ENCODE data around the gene PYCARD. TPM values are rescaled to one million over a fixed set of nuclear protein-coding genes. Genes with fewer than 3 reads are reported as not detected.

Gene PYCARD
- total and polyA plus RNA-seq, 10 donors = 68.0 to 135 (median 99.7) TPM

DNA sequence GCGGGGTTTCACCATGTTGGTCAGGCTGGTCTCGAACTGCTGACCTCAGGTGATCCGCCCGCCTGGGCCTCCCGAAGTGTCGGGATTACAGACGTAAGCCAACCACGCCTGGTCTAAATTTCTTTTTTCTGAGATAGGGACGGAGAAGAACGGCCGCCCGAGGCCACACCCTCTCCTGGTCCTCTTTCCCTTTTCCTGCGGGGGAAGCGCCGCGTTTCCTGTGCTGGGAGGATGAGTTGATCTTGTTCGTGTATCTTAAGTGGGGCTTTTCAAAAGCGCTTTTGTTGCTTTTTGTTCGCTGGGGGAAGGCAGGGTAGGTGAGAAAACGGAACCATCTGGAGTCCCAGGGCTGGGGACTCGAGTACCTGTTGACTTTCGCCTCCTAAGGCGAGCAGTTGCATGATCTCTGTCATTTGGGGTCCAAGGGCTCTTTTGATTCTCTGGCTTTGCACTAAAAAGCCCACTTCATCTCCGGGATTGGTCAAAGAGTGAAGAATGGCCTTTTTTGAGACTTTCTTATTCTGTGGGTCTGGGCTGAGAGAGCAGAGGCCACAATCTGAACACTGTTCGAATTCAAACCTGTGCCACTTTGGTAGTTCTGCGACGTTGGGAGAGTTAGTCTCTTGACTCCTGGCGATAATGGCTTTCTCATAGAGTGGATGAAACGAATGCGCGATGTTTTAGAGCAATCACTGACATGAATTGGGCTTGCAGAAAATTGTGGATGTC is 21.3 kb downstream of the PYCARD start:
- WGBS, 5 donors = 2 to 5% (median 3%) methylated on average over 31 of the region's 31 CpGs
- H3K27ac ChIP-seq = peak overlapping the region; percentile 93 to 99 (median 96)
- TF ChIP-seq POLR2A (IDR thresholded peaks at IDR 0.05) (no peak), CTCF (IDR thresholded peaks at IDR 0.05 in 8 of 11, conservative IDR thresholded peaks at IDR 0.05 in 3 of 11) (no peak), POLR2AphosphoS5 (IDR thresholded peaks at IDR 0.05) (peak in 1 of 3 donors; percentile 55)
- peak; percentile 83 for DNase-seq
- intact Hi-C loops (cut with DNase I; ENCODE audit: low total_unique reads) = loop anchor here (2.0 kb wide), 1 partner anchor 62 kb away; no protein-coding TSS in a partner anchor
- H3K4me1 ChIP-seq = peaks cover 51 to 88% (median 77%) of the 10 kb centered on the region in 6 donors
- peaks cover 0 to 45% (median 40%) of the 10 kb centered on the region in 6 donors for H3K36me3 ChIP-seq
- H3K9me3 ChIP-seq = no peaks in the 10 kb centered on the region
- H3K27me3 ChIP-seq (replicated peaks in 1 of 7) = no peaks in the 10 kb centered on the region
- H3K4me3 ChIP-seq = peak overlapping the region; percentile 73 to 98 (median 93)

DNA sequence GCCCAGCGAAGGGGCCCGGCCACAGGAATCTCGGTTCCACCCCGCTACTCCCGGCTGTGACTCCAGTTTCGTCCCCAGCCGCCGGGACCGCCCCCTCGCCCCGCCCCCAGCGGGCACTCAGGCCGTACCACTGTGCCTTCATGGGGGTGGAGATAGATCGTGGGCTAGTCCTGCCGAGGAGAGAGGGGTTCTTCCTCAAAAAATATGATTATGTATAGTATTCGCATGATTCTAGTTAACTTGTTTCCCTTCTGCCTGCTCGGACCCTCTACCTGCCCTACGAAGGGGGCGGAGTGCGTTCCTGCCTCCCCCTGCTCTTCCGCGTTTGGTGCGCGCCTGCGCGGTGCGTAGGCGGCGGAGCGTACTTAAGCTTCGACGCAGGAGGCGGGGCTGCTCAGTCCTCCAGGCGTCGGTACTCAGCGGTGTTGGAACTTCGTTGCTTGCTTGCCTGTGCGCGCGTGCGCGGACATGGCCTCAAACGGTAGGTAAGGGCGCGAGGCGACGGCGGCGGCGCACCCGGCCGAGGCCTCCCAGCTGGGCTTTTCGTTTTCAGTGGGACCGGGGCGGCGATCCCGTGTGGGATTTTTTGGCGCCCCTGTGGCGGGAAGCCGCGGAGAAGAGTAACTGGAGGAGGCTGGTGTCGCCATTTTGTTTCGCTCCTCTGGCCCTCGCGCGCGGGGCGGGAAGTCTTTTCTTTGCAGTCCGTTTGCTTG is 22.7 kb downstream of the PYCARD start, which contains the start of gene FUS:
FUS (plus strand) TSS at position 393 of the 713 bp plus-strand sequence; CDS start at position 469, 76 bp downstream.
- peak; percentile 98 for DNase-seq
- Histone ChIP-seq H3K4me1 (peaks cover 45 to 76% (median 63%) of the 10 kb centered on the region in 6 donors), H3K27ac (peak within 1 kb of the TSS; percentile 93 to 99 (median 96)), H3K4me3 (peak within 1 kb of the TSS; percentile 73 to 98 (median 93)), H3K9me3 (no peaks in the 10 kb centered on the region), H3K36me3 (peaks cover 0 to 31% (median 26%) of the 10 kb centered on the region in 6 donors), H3K27me3 (replicated peaks in 1 of 7) (no peaks in the 10 kb centered on the region)
- peak; percentile 98 to 99 (median 99) for TF ChIP-seq POLR2A (IDR thresholded peaks at IDR 0.05)
- peak; percentile 100 for TF ChIP-seq POLR2AphosphoS5 (IDR thresholded peaks at IDR 0.05)
- TF ChIP-seq CTCF (IDR thresholded peaks at IDR 0.05 in 8 of 11, conservative IDR thresholded peaks at IDR 0.05 in 3 of 11) = no peak
- intact Hi-C loops (cut with DNase I; ENCODE audit: low total_unique reads) = loop anchor here (2.0 kb wide), 2 partner anchors 37 to 61 kb away; no protein-coding TSS in a partner anchor
- 0 to 1% (median 1%) methylated on average over 38 to 69 of the region's 69 CpGs for WGBS, 5 donors

- DNase-seq = no peak
- peaks cover 45 to 69% (median 60%) of the 10 kb centered on the region in 6 donors for H3K4me1 ChIP-seq
- peaks cover 0 to 25% (median 20%) of the 10 kb centered on the region in 6 donors for H3K36me3 ChIP-seq
- no peaks in the 10 kb centered on the region for H3K9me3 ChIP-seq
- TF ChIP-seq POLR2AphosphoS5 (IDR thresholded peaks at IDR 0.05) (no peak), CTCF (IDR thresholded peaks at IDR 0.05 in 8 of 11, conservative IDR thresholded peaks at IDR 0.05 in 3 of 11) (no peak), POLR2A (IDR thresholded peaks at IDR 0.05) (no peak)
- H3K27me3 ChIP-seq (replicated peaks in 1 of 7) = no peaks in the 10 kb centered on the region
- intact Hi-C loops (cut with DNase I; ENCODE audit: low total_unique reads) = loop anchor here (2.0 kb wide), 1 partner anchor 36 kb away; no protein-coding TSS in a partner anchor
- peak overlapping the region; percentile 73 to 98 (median 93) for H3K4me3 ChIP-seq
- WGBS, 5 donors = 1 to 3% (median 1%) methylated on average over 18 to 27 of the region's 27 CpGs
- peak overlapping the region; percentile 93 to 99 (median 96) for H3K27ac ChIP-seq
Measured at GRCh38 chr16:31179219-31179746, 23.3 kb downstream of the PYCARD start.

Data from spleen (tissue), 11 donors.